ENCODE data around the gene LHX3.

GRCh38 chr9:136151848-136152542 lies 52.9 kb downstream of the LHX3 start:
- no peak for TF ChIP-seq CTCF (IDR thresholded peaks at IDR 0.05)
- no peak for TF ChIP-seq POLR2AphosphoS5 (IDR thresholded peaks at IDR 0.05)
- no peak for TF ChIP-seq EP300 (IDR thresholded peaks at IDR 0.05)
- no peak for TF ChIP-seq POLR2A (IDR thresholded peaks at IDR 0.05)

Measured in stomach (tissue), 4 donors.